Choroid plexus epithelial cell (primary cell): ENCODE measurements around the gene KEAP1.
A peak's percentile ranks its signal among the peaks of the same experiment; 100 is the strongest.

Experiments used
- DNase-seq: peaks from one replicate; pipeline ENCODE4 v3.0.0-alpha.2; 2010; ENCODE audit warnings: low read depth
- H3K4me3 ChIP-seq: 2 replicates; pipeline ENCODE4 v1.5.1; 2011; ENCODE audit warnings: low read depth, mild to moderate bottlenecking, control low read depth, low read length, moderate library complexity
- CTCF ChIP-seq: conservative IDR thresholded peaks from 2 replicates; pipeline ENCODE4 v1.5.1; 2011; ENCODE audit warnings: low read depth, mild to moderate bottlenecking, control low read depth, inconsistent platforms, low read length, moderate library complexity

Gene KEAP1

GRCh38 chr19:10521461-10522171 is 18.5 kb upstream of the KEAP1 start:
- H3K4me3 ChIP-seq, result no peak overlapping the region
- DNase-seq, result no peak
- TF ChIP-seq CTCF, result no peak

GRCh38 chr19:10520652-10521318 is 17.6 kb upstream of the KEAP1 start:
- H3K4me3 ChIP-seq, result no peak overlapping the region
- no peak for TF ChIP-seq CTCF
- no peak for DNase-seq

GRCh38 chr19:10519421-10519820 is 16.3 kb upstream of the KEAP1 start:
- no peak for DNase-seq
- H3K4me3 ChIP-seq, result no peak overlapping the region
- TF ChIP-seq CTCF, result no peak

- TF ChIP-seq CTCF, result no peak
- DNase-seq, result no peak
- H3K4me3 ChIP-seq, result no peak overlapping the region
Measured at GRCh38 chr19:10518444-10519361, 15.5 kb upstream of the KEAP1 start.

GRCh38 chr19:10517760-10518443 is 14.7 kb upstream of the KEAP1 start:
- peak; percentile 15 for DNase-seq
- H3K4me3 ChIP-seq, result peak overlapping the region; percentile 33
- no peak for TF ChIP-seq CTCF

- no peak for DNase-seq
- H3K4me3 ChIP-seq, result peak within 1 kb of the TSS; percentile 33
- no peak for TF ChIP-seq CTCF
Measured at GRCh38 chr19:10517361-10517759, 14.2 kb upstream of the KEAP1 start, which contains the start of gene S1PR5. TSS of gene S1PR5 (minus strand) at chr19:10517447. CDS start at chr19:10515011, 2,436 bp downstream.
